ENCODE measurements around the gene CFAP92.

GRCh38 chr3:128935922-128936321 is 58.0 kb downstream of the CFAP92 start:
- TF ChIP-seq, protein P1, sequence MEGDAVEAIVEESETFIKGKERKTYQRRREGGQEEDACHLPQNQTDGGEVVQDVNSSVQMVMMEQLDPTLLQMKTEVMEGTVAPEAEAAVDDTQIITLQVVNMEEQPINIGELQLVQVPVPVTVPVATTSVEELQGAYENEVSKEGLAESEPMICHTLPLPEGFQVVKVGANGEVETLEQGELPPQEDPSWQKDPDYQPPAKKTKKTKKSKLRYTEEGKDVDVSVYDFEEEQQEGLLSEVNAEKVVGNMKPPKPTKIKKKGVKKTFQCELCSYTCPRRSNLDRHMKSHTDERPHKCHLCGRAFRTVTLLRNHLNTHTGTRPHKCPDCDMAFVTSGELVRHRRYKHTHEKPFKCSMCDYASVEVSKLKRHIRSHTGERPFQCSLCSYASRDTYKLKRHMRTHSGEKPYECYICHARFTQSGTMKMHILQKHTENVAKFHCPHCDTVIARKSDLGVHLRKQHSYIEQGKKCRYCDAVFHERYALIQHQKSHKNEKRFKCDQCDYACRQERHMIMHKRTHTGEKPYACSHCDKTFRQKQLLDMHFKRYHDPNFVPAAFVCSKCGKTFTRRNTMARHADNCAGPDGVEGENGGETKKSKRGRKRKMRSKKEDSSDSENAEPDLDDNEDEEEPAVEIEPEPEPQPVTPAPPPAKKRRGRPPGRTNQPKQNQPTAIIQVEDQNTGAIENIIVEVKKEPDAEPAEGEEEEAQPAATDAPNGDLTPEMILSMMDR (IDR thresholded peaks at IDR 0.05; ENCODE audit: low read length), result no peak
- TF ChIP-seq EZH2 (optimal IDR thresholded peaks at IDR 0.05; ENCODE audit: low read depth, low read length) (no peak), EZH2phosphoT487 (IDR thresholded peaks at IDR 0.05; ENCODE audit: low read length) (no peak)

Measured in MM.1S (cell line).